K562 (cell line): Measurements from ENCODE around the gene ASGR1. TPM values are rescaled to one million over a fixed set of nuclear protein-coding genes. Genes with fewer than 3 reads are reported as not detected.
A peak's percentile ranks its signal among the peaks of the same experiment; 100 is the strongest.

Experiments
- ATAC-seq: fragments of 200-7000 bp; cut with Tn5 transposase; 3 replicates; pipeline ENCODE4 v1.9.1; 2020; ENCODE audit warnings: moderate library complexity
- BruUV-seq: library from RNA; stranded (reverse); fragments of 400-500 nt; replicated peaks from 2 replicates; lab custom pipeline; 2021; lab: Mats Ljungman, UMichigan
- CTCF ChIA-PET: fragments of 300-600 bp; formaldehyde crosslinking; extraction: SDS; loops from one replicate; lab custom pipeline; 2021; ENCODE audit warnings: low intra/inter-chr PET ratio; lab: Yijun Ruan, JAX
- POLR2A ChIA-PET: fragments of 300-600, 350-650 bp; sonication (Branson Sonifier 250); formaldehyde crosslinking; extraction: SDS; loops from one replicate; lab custom pipeline; 2021; ENCODE audit warnings: antibody characterized with exemption, inconsistent platforms; lab: Yijun Ruan, JAX
- DNase-seq, 4 experiments: peaks; one replicate each; pipeline versions ENCODE4 v3.0.0 to v3.0.0-alpha.2; 2011 to 2018; ENCODE audit warnings: low spot score in 3 of 4, mixed read lengths in 3 of 4; ENCODE audit errors: extremely low read depth in 1 of 4
- FAIRE-seq: peaks from 2 replicates; lab custom pipeline; 2011; peaks lifted over from hg19 to GRCh38; lab: Jason Lieb, UNC
- H2AFZ ChIP-seq: 2 replicates; pipeline ENCODE4 v1.6.0; 2011; ENCODE audit warnings: low read depth, low read length, control low read depth, inconsistent platforms
- H3K27ac ChIP-seq: fragments of 200-600 bp; 3 replicates; pipeline ENCODE4 v1.8.0; 2011; ENCODE audit warnings: low read depth, mild to moderate bottlenecking, control low read depth, inconsistent platforms, low read length, moderate library complexity, mixed read lengths; ENCODE audit errors: extremely low read depth
- H3K27me3 ChIP-seq, 2 experiments: fragments of 300-600 bp in 1 of 2; 2 replicates in 1 of 2; 3 replicates in 1 of 2; pipeline versions ENCODE4 v1.6.0 to v1.8.0; 2011; ENCODE audit warnings: inconsistent platforms in 2 of 2, low read length in 2 of 2, mild to moderate bottlenecking in 1 of 2, mixed read lengths in 1 of 2, moderate library complexity in 1 of 2; ENCODE audit not compliant: control insufficient read depth in 2 of 2, insufficient read depth in 2 of 2
- H3K36me3 ChIP-seq: fragments of 300-600 bp; 3 replicates; pipeline ENCODE4 v1.8.0; 2011; ENCODE audit warnings: mild to moderate bottlenecking, low read length, inconsistent platforms; ENCODE audit not compliant: control insufficient read depth, insufficient read depth
- H3K4me1 ChIP-seq, 2 experiments: fragments of 200-600 bp in 1 of 2; replicated peaks in 1 of 2; 2 replicates in 1 of 2; 3 replicates in 1 of 2; pipeline versions ENCODE4 v1.5.1 to v1.8.0; 2011; ENCODE audit warnings: inconsistent platforms in 2 of 2, low read length in 2 of 2, mild to moderate bottlenecking in 1 of 2, mixed read lengths in 1 of 2, moderate library complexity in 1 of 2; ENCODE audit not compliant: control insufficient read depth in 2 of 2, insufficient read depth in 2 of 2
- H3K4me2 ChIP-seq: 2 replicates; pipeline ENCODE4 v1.6.1; 2011; ENCODE audit warnings: low read length, control low read depth, inconsistent platforms, mixed read lengths; ENCODE audit not compliant: insufficient read depth
- H3K4me3 ChIP-seq: fragments of 200-600 bp; sonication (generic), shearing (Covaris generic); 2 replicates; pipeline ENCODE4 v1.5.1; 2016; ENCODE audit warnings: control low read depth, inconsistent platforms
- H3K79me2 ChIP-seq: fragments of 200-600 bp; 3 replicates; pipeline ENCODE4 v1.8.0; 2011; ENCODE audit warnings: low read length, inconsistent platforms; ENCODE audit not compliant: control insufficient read depth, insufficient read depth
- H3K9ac ChIP-seq, 2 experiments: 2 replicates each; pipeline versions ENCODE4 v1.6.0 to v1.6.1; 2011; ENCODE audit warnings: low read depth in 2 of 2, low read length in 2 of 2, control low read depth in 1 of 2, inconsistent platforms in 1 of 2, mild to moderate bottlenecking in 1 of 2, mixed read lengths in 1 of 2; ENCODE audit not compliant: insufficient read depth in 1 of 2
- H3K9me1 ChIP-seq: one replicate; pipeline ENCODE4 v1.6.0; 2011; ENCODE audit warnings: inconsistent platforms, mild to moderate bottlenecking, low read length, moderate library complexity; ENCODE audit not compliant: control insufficient read depth, insufficient read depth
- H3K9me3 ChIP-seq: replicated peaks from 2 replicates; pipeline ENCODE4 v1.5.1; 2011; ENCODE audit warnings: low read depth, low read length, inconsistent platforms; ENCODE audit not compliant: control insufficient read depth, insufficient read depth
- H4K20me1 ChIP-seq: replicated peaks from 2 replicates; pipeline ENCODE4 v1.6.1; 2011; ENCODE audit warnings: low read length, inconsistent platforms, mixed read lengths; ENCODE audit not compliant: control insufficient read depth, insufficient read depth
- BCOR ChIP-seq: fragments of 450-650 bp; IDR thresholded peaks from 2 replicates; pipeline ENCODE4 v1.6.1; 2016
- C11orf30 ChIP-seq: fragments of 450-650 bp; IDR thresholded peaks from 2 replicates; pipeline ENCODE4 v1.6.1; 2016; ENCODE audit warnings: low read depth, mild to moderate bottlenecking
- CBX3 ChIP-seq, 2 experiments: IDR thresholded peaks; 1 replicate in 1 of 2; 2 replicates in 1 of 2; pipeline ENCODE4 v1.6.1; 2012; ENCODE audit warnings: inconsistent platforms in 2 of 2, low read length in 2 of 2, borderline replicate concordance in 1 of 2, control low read depth in 1 of 2
- PHF20 ChIP-seq: fragments of 450-650 bp; IDR thresholded peaks from 2 replicates; pipeline ENCODE4 v1.6.1; 2018; ENCODE audit not compliant: partially characterized antibody
- RAD21 ChIP-seq, 2 experiments: fragments of 250-450 bp in 1 of 2; fragments of 450-650 bp in 1 of 2; sonication (Bioruptor Pico) in 1 of 2; formaldehyde crosslinking in 1 of 2; IDR thresholded peaks in 1 of 2; conservative IDR thresholded peaks in 1 of 2; 2 replicates each; pipeline versions ENCODE4 v1.4.0 to v1.8.0; 2020 to 2022; ENCODE audit warnings: mild to moderate bottlenecking in 2 of 2, moderate library complexity in 1 of 2
- RBFOX2 ChIP-seq: fragments of 200-400 bp; formaldehyde crosslinking; IDR thresholded peaks from 2 replicates; pipeline ENCODE4 v1.6.1; 2017; ENCODE audit warnings: low read depth, mild to moderate bottlenecking, low read length, moderate library complexity
- RBM15 ChIP-seq: fragments of 200-400 bp; formaldehyde crosslinking; IDR thresholded peaks from 2 replicates; pipeline ENCODE4 v1.6.1; 2018; ENCODE audit warnings: mild to moderate bottlenecking, low read length, moderate library complexity; ENCODE audit not compliant: insufficient read depth
- RBM25 ChIP-seq: fragments of 200-400 bp; formaldehyde crosslinking; IDR thresholded peaks from 2 replicates; pipeline ENCODE4 v1.6.1; 2018; ENCODE audit warnings: low read length, low read depth, moderate library complexity; ENCODE audit not compliant: severe bottlenecking
- SAFB2 ChIP-seq: fragments of 200-400 bp; formaldehyde crosslinking; IDR thresholded peaks from 2 replicates; pipeline ENCODE4 v1.6.1; 2018; ENCODE audit warnings: borderline replicate concordance, low read length, low read depth, moderate library complexity; ENCODE audit not compliant: severe bottlenecking
- TBL1XR1 ChIP-seq, 2 experiments: IDR thresholded peaks; 2 replicates each; pipeline ENCODE4 v1.6.1; 2012; ENCODE audit warnings: improper control_type of control experiment in 2 of 2, low read length in 2 of 2, mild to moderate bottlenecking in 1 of 2
- ZC3H11A ChIP-seq: IDR thresholded peaks from 2 replicates; pipeline ENCODE4 v1.6.1; 2012; ENCODE audit warnings: low read depth, low read length, improper control_type of control experiment
- ZKSCAN3 ChIP-seq: fragments of 250-450 bp; sonication (Bioruptor Pico); IDR thresholded peaks from 2 replicates; pipeline ENCODE4 v1.4.0; 2020
- ZNF217 ChIP-seq: sonication (generic); formaldehyde crosslinking; IDR thresholded peaks from 2 replicates; pipeline ENCODE4 v1.8.0; 2022; ENCODE audit warnings: mild to moderate bottlenecking, missing genetic modification reagents
- ZNF398 ChIP-seq: fragments of 250-450 bp; sonication (Bioruptor Pico); IDR thresholded peaks from 2 replicates; pipeline ENCODE4 v1.8.0; 2021; ENCODE audit warnings: moderate library complexity, mild to moderate bottlenecking, inconsistent platforms
- ZNF431 ChIP-seq: sonication (generic); formaldehyde crosslinking; IDR thresholded peaks from 2 replicates; pipeline ENCODE4 v1.8.0; 2022; ENCODE audit warnings: mild to moderate bottlenecking, missing genetic modification reagents
- ZNF780A ChIP-seq: fragments of 250-450 bp; sonication (Bioruptor Pico); IDR thresholded peaks from 2 replicates; pipeline ENCODE4 v1.5.0; 2021; ENCODE audit warnings: mild to moderate bottlenecking
- WGBS: fragments of 100-300 bp; shearing (Covaris generic); methylation state at CpG from one replicate; pipeline ENCODE4 v1.1.6; 2016; ENCODE audit warnings: low coverage, mixed read lengths; ENCODE audit not compliant: insufficient coverage; ENCODE audit errors: missing lambda C conversion rate; 5-methylcytosine and 5-hydroxymethylcytosine counted together
- in situ Hi-C: fragments of 300-500 bp; cut with MboI; formaldehyde crosslinking; loops from 4 replicates; pipeline ENCODE4 v1.15.0; 2018; ENCODE audit warnings: inconsistent platforms, mixed read lengths
- intact Hi-C: fragments of 100-400 bp; cut with micrococcal nuclease; formaldehyde crosslinking; loops from 2 replicates; pipeline ENCODE4 v1.14.2; 2022
- polyA plus RNA-seq, 8 experiments: library from polyadenylated mRNA; depleted of rRNA in 4 of 8; stranded (reverse) in 5 of 8; unstranded in 3 of 8; fragments of >200 nt; fragmentation: Nextera tagmentation in 2 of 8; fragmentation: Illumina TruSeq in 1 of 8; extraction: Ambion mirVana in 2 of 8; extraction: Trizol in 1 of 8; gene quantifications; 2 replicates each; pipeline versions ENCODE4 v1.2.1 to v1.2.3, GENCODE V29; 2011 to 2014; ENCODE audit warnings: inconsistent platforms in 1 of 8, missing spikeins in 1 of 8
- total RNA-seq, 7 experiments: library from RNA; depleted of rRNA in 6 of 7; stranded (reverse); fragments of >200 nt in 6 of 7; fragmentation: Illumina TruSeq in 2 of 7; extraction: Trizol in 2 of 7; gene quantifications; 2 replicates each; pipeline versions ENCODE4 v1.2.1 to v1.2.3, GENCODE V29; 2011 to 2021; ENCODE audit warnings: low replicate concordance in 1 of 7

Gene ASGR1
- total and polyA plus RNA-seq, 9 of the 15 experiments (the other 6 are each of a cell fraction or from before 2014, with no cell fraction given): 0.11 to 1.0 (median 0.64) TPM; not detected in 2

DNA sequence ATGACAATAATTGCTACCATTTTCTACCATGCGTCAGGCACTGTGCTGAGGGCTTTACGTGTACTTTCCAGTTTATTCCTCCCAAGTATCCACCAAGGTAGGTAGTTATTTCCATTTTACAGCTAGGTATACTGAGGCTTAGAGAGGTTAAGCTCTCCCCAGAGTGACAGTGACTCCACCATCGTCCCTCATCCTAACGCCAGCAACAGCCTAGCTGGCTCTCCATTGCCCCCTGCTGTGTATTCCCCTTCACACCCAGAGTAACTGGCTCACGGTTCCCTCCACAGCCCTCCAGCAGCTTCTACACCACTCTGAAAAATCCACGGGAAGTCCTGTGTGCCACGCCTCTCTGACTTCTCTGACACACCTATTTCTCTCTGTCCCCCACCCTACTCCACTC, 7.1 kb upstream of the ASGR1 start (continued):
- TF ChIP-seq CBX3 (IDR thresholded peaks at IDR 0.05; ENCODE audit: borderline replicate concordance in 1 of 2, low read length in 2 of 2): 0 out of 3 replicates have a peak, but pooled peaks of 1 of the 2 experiments have one; percentile 22
- TF ChIP-seq RAD21 (CRISPR knock-in tag; conservative IDR thresholded peaks at IDR 0.05 in 1 of 2, IDR thresholded peaks at IDR 0.05 in 1 of 2): peak in 1 of 2 experiments; percentile 22; a peak in 1 of 4 replicates
- peak; percentile 49; the same call in 1 of the 2 replicates for TF ChIP-seq BCOR
- no peak for TF ChIP-seq ZNF780A (CRISPR knock-in tag)
- no peak for TF ChIP-seq ZNF398
- no peak for TF ChIP-seq RBM15
- no peak for TF ChIP-seq ZNF217 (CRISPR knock-in tag)
- peak; percentile 88 for TF ChIP-seq RBM25
- no peak for TF ChIP-seq SAFB2
- TF ChIP-seq PHF20: no peak

DNA sequence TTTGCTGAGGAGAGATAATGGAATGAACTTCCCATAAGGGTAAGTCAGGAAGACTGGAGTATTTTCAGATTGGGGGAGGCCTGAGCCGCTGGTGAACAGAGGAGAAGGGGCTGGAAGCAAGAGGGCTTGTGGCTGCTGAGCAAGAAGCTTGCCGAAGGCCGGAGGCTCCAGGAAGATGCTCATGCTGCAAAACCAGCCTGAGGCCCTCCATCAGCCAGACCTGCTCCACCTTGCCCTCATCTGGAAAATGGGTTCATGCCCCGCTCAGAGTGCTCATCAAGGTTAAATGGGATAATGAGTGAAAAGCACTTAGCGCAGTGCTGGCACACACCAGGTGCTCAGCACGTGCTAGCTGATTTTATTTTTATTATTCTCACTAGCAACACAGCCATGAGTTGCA, 5.5 kb upstream of the ASGR1 start:
- no peak overlapping the region for H3K27ac ChIP-seq
- DNase-seq (no peak), FAIRE-seq (no peak), ATAC-seq (no peak)
- no peaks in the 10 kb centered on the region for H3K27me3 ChIP-seq
- WGBS: 45% methylated on average over 4 of the region's 6 CpGs
- in situ Hi-C loops: no loop called here
- no peak overlapping the region for H3K9ac ChIP-seq
- intact Hi-C loops: no loop called here
- H3K9me1 ChIP-seq: no peaks in the 10 kb centered on the region
- no peaks in the 10 kb centered on the region for H3K36me3 ChIP-seq
- H3K4me1 ChIP-seq: peaks cover 0 to 3% of the 10 kb centered on the region in 2 experiments; a peak in 2 of 5 replicates
- no peak overlapping the region for H2AFZ ChIP-seq
- POLR2A ChIA-PET: no interaction called here
- H3K9me3 ChIP-seq: no peaks in the 10 kb centered on the region
- no TSS peak for BruUV-seq
- no peaks in the 10 kb centered on the region for H4K20me1 ChIP-seq
- no peaks in the 10 kb centered on the region for H3K79me2 ChIP-seq
- H3K4me3 ChIP-seq: no peak overlapping the region
- CTCF ChIA-PET: no interaction called here
- TF ChIP-seq RBFOX2 (no peak), ZC3H11A (no peak), TBL1XR1 (IDR thresholded peaks at IDR 0.05; ENCODE audit: low read length in 2 of 2) (no peak), ZKSCAN3 (CRISPR knock-in tag) (no peak), C11orf30 (no peak), ZNF431 (CRISPR knock-in tag) (no peak)
- H3K4me2 ChIP-seq: no peak overlapping the region
